Body of pancreas (tissue), 4 donors: ENCODE results near the gene PICK1.

Experiments
- POLR2A ChIP-seq, 3 donors: fragments of 450-650 bp; IDR thresholded peaks; one replicate each; pipeline ENCODE4 v1.6.1; 2016; ENCODE audit warnings: antibody characterized with exemption in 3 of 3, mild to moderate bottlenecking in 2 of 3
- TF ChIP-seq, protein P1 (sequence below), 7 experiments: fragments of 450-650 bp in 4 of 7; fragments of 200-600 bp in 3 of 7; sonication (generic) in 3 of 7; IDR thresholded peaks; one replicate each; pipeline ENCODE4 v1.5.1; 2016 to 2019; ENCODE audit warnings: antibody characterized with exemption in 7 of 7

- TF ChIP-seq, protein P1, sequence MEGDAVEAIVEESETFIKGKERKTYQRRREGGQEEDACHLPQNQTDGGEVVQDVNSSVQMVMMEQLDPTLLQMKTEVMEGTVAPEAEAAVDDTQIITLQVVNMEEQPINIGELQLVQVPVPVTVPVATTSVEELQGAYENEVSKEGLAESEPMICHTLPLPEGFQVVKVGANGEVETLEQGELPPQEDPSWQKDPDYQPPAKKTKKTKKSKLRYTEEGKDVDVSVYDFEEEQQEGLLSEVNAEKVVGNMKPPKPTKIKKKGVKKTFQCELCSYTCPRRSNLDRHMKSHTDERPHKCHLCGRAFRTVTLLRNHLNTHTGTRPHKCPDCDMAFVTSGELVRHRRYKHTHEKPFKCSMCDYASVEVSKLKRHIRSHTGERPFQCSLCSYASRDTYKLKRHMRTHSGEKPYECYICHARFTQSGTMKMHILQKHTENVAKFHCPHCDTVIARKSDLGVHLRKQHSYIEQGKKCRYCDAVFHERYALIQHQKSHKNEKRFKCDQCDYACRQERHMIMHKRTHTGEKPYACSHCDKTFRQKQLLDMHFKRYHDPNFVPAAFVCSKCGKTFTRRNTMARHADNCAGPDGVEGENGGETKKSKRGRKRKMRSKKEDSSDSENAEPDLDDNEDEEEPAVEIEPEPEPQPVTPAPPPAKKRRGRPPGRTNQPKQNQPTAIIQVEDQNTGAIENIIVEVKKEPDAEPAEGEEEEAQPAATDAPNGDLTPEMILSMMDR (IDR thresholded peaks at IDR 0.05) = no peak
- TF ChIP-seq POLR2A (IDR thresholded peaks at IDR 0.05) = no peak
Observed at GRCh38 chr22:38080474-38080849, 23.3 kb downstream of the PICK1 start.
